Measurements from ENCODE around the gene CD4.

GRCh38 chr12:6822426-6823135 lies 33.3 kb downstream of the CD4 start:
- TF ChIP-seq CTCF (IDR thresholded peaks at IDR 0.05) (no peak), ZFX (IDR thresholded peaks at IDR 0.05; ENCODE audit: borderline replicate concordance) (no peak)
